AG09309 (cell line): ENCODE data around the gene NUP205.
A peak's percentile ranks its signal among the peaks of the same experiment; 100 is the strongest.

Experiments used
- DNase-seq: peaks from one replicate; pipeline ENCODE4 v3.0.0-alpha.2; 2010; ENCODE audit warnings: low read depth
- H3K4me3 ChIP-seq: 2 replicates; pipeline ENCODE4 v1.5.1; 2011; ENCODE audit warnings: mild to moderate bottlenecking, low read depth, low read length, moderate library complexity; ENCODE audit not compliant: control insufficient read depth
- TF ChIP-seq, protein P1 (sequence below): IDR thresholded peaks from 2 replicates; pipeline ENCODE4 v1.5.1; 2011; ENCODE audit warnings: mild to moderate bottlenecking, low read depth, low read length, inconsistent platforms; ENCODE audit not compliant: insufficient read depth, control insufficient read depth; ENCODE audit errors: missing control alignments

Gene NUP205

DNA sequence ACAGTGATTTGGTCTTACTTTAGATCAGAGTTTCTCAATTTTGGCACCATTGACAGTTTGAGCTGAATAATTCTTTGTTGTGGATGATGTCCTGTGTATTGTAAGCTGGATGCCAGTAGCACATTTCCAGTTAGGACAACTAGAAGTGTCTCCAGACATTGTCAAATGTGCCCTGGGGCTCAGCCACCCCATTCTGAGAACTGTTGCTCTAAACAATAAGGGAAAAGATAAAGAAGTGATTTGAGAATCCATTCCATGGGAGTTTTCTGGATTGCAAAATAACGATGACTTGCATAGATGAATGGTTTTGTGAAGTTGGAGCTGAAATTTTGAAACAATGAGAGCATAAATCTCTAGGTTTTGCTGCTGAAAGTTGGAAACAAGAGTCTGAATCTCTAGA is 44.6 kb downstream of the NUP205 start:
- peak; percentile 3 for DNase-seq
- no peak overlapping the region for H3K4me3 ChIP-seq
- TF ChIP-seq, protein P1, sequence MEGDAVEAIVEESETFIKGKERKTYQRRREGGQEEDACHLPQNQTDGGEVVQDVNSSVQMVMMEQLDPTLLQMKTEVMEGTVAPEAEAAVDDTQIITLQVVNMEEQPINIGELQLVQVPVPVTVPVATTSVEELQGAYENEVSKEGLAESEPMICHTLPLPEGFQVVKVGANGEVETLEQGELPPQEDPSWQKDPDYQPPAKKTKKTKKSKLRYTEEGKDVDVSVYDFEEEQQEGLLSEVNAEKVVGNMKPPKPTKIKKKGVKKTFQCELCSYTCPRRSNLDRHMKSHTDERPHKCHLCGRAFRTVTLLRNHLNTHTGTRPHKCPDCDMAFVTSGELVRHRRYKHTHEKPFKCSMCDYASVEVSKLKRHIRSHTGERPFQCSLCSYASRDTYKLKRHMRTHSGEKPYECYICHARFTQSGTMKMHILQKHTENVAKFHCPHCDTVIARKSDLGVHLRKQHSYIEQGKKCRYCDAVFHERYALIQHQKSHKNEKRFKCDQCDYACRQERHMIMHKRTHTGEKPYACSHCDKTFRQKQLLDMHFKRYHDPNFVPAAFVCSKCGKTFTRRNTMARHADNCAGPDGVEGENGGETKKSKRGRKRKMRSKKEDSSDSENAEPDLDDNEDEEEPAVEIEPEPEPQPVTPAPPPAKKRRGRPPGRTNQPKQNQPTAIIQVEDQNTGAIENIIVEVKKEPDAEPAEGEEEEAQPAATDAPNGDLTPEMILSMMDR = no peak

DNA sequence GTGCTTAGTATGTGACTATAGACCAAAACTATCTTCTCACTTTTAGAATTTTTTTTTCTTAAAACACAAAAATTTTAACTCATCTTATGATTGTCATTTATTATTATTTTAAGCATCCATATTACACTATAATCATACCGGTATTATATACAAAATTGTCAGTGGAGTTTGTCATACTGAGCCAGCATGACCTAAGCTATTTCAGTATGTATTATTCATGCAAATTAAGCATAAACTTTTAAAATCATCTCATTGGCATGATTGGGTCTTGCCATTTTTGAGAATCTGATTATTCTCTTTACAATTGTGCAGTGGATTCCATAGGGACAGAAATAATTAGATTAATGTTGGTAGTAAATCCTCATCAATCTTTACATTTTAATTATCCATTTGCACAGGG is 58.4 kb downstream of the NUP205 start:
- TF ChIP-seq, protein P1 = no peak
- no peak for DNase-seq
- no peak overlapping the region for H3K4me3 ChIP-seq

DNA sequence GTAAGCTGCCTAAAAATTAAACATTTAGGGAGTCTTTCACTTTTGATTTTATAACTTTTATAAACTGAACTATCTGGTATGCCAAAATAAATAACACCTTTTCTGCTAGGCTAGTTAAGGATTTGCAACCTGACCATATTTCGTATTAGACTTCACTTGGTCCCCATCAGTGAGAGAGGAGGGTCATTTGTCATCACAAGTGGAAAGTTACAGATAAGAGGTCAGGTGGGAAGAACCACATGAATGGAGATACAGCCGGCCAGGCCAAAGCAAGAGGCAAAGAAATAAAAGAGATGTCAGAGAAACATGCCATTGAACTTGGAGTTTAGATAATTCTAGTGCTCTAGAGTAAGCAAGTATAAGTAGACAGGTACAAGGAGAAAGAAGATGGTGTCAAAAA is 60.1 kb downstream of the NUP205 start:
- TF ChIP-seq, protein P1 = no peak
- DNase-seq = no peak
- H3K4me3 ChIP-seq = no peak overlapping the region

DNA sequence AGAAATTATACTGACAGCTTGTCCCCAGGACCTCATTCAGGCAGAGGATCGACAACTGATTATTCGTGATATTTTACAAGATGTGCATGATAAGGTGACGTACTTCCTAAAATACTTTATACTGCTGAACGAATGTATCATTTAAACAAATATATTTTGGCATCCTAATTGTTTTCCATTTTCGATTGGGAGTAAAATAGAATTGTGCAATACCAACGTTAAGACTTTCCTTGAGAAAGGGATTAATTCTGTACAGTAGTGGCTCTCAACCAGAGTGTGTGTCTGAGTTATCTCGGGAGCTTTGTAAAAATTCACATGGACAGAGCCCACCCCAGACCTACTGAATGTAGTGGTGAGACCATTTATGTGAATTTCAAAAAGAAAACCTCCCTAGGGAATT is 60.8 kb downstream of the NUP205 start:
- TF ChIP-seq, protein P1 = no peak
- no peak overlapping the region for H3K4me3 ChIP-seq
- no peak for DNase-seq

DNA sequence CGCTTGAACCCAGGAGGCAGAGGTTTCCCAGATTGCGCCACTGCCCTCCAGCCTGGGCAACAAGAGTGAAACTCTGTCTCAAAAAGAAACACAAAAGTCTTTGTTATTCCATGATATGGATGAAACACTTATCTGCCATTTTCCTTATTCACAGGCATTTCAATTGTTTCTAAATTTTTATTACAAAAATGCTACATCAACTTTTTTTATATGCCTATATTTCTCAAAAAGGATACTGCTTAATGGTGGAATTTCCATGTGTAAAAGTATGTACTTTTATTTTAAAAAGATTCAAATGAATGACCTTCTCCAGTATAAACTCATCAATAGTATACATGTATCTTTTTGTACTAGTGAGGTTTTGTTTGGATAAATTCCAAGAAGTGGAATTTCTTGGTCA is 62.7 kb downstream of the NUP205 start:
- TF ChIP-seq, protein P1 = no peak
- no peak overlapping the region for H3K4me3 ChIP-seq
- DNase-seq = no peak

DNA sequence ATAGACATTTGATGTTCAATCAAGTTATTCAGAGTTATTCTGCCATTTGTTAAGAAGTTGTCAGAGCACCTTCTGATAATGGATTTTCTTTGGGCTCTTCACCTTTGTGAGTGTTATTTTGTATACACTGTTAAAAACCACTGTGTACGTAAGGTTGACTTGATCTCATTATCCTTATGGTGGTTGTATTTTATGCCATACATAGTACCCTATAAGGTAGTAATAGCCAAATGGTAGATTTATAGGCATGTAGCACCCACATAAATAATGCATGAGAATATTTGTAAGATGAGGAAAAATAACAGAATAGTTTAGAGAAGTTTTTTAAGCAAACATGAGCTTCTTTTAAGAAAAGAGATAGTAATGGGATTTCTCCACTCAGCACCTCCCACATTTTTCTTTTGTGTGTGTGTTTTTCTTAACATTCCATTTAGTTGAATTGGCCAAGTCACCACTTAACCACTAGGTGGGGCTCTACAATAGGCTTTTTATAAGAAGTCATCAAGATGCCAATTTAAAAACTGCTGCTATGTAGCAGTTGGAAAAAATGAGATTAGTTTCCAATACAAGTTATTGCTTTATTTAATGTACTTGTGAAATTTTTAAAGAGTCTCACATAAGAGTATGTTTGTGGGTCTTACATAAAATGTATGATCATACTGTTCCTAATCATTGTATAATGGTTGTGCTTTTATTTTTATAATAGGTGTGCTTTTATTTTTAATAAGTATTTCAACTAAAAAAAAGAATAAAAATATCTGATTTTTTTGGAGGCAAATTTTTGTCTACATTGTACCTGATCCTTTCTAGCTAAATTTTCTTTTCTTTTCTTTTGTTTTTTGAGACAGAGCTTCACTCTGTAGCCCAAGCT is 63.5 kb downstream of the NUP205 start:
- DNase-seq = peak; percentile 80
- TF ChIP-seq, protein P1 = peak; percentile 76
- no peak overlapping the region for H3K4me3 ChIP-seq
